OCI-M1 (cell line): Measurements from ENCODE around the gene ITSN2.
"Not testable (repeated sequence)": the region's sequence is repeated elsewhere in the genome, so short reads cannot be mapped to it uniquely, and the experiment has no call there.

ENCODE experiments used
- DNase-seq: peaks from one replicate; lab custom pipeline; 2025; lab: John Stamatoyannopoulos, UW

The ITSN2 gene

GRCh38 chr2:24214880-24215279 is 145.5 kb downstream of the ITSN2 start:
- DNase-seq, result no peak

GRCh38 chr2:24211408-24211807 is 148.9 kb downstream of the ITSN2 start:
- DNase-seq, result no peak

GRCh38 chr2:24210723-24211122 is 149.6 kb downstream of the ITSN2 start:
- DNase-seq, result no peak

- DNase-seq, result no peak
Measured at GRCh38 chr2:24210106-24210455, 150.3 kb downstream of the ITSN2 start.

GRCh38 chr2:24209389-24210105 is 150.8 kb downstream of the ITSN2 start:
- no peak for DNase-seq

GRCh38 chr2:24208490-24208889 is 151.8 kb downstream of the ITSN2 start:
- no peak for DNase-seq

GRCh38 chr2:24207359-24207758 is 153.0 kb downstream of the ITSN2 start:
- no peak for DNase-seq

- no peak for DNase-seq
Measured at GRCh38 chr2:24206714-24207113, 153.6 kb downstream of the ITSN2 start.

- no peak for DNase-seq
Measured at GRCh38 chr2:24206242-24206641, 154.1 kb downstream of the ITSN2 start.

- DNase-seq, result no peak
Measured at GRCh38 chr2:24205131-24205530, 155.2 kb downstream of the ITSN2 start.

- DNase-seq, result no peak
Measured at GRCh38 chr2:24204505-24204904, 155.8 kb downstream of the ITSN2 start.

- no peak for DNase-seq
Measured at GRCh38 chr2:24203787-24204150, 156.6 kb downstream of the ITSN2 start.

GRCh38 chr2:24203029-24203786 is 157.1 kb downstream of the ITSN2 start:
- DNase-seq, result no peak

- DNase-seq, result no peak
Measured at GRCh38 chr2:24200799-24201198, 159.5 kb downstream of the ITSN2 start.

GRCh38 chr2:24199968-24200590 is 160.3 kb downstream of the ITSN2 start:
- DNase-seq, result no peak

- DNase-seq, result not testable (repeated sequence)
Measured at GRCh38 chr2:24197213-24197612, 163.1 kb downstream of the ITSN2 start.

GRCh38 chr2:24191848-24192247 is 168.5 kb downstream of the ITSN2 start:
- DNase-seq, result no peak

- no peak for DNase-seq
Measured at GRCh38 chr2:24191156-24191555, 169.2 kb downstream of the ITSN2 start.

- DNase-seq, result no peak
Measured at GRCh38 chr2:24190503-24190902, 169.8 kb downstream of the ITSN2 start.

GRCh38 chr2:24189551-24189950 is 170.8 kb downstream of the ITSN2 start:
- DNase-seq, result no peak

- DNase-seq, result no peak
Measured at GRCh38 chr2:24183366-24184069, 176.8 kb downstream of the ITSN2 start.

- DNase-seq, result no peak
Measured at GRCh38 chr2:24182507-24182906, 177.8 kb downstream of the ITSN2 start.

- no peak for DNase-seq
Measured at GRCh38 chr2:24181849-24182248, 178.5 kb downstream of the ITSN2 start.
